Transverse colon (tissue), 4 donors: Measurements from ENCODE around the gene EEPD1. TPM values are rescaled to one million over a fixed set of nuclear protein-coding genes. Genes with fewer than 3 reads are reported as not detected.
"Not testable (repeated sequence)": the region's sequence is repeated elsewhere in the genome, so short reads cannot be mapped to it uniquely, and the experiment has no call there.

Experiments used
- DNase-seq: peaks from one replicate; pipeline ENCODE4 v3.0.0-alpha.2; 2019
- H3K27ac ChIP-seq, 4 donors: fragments of 200-600 bp; sonication (generic); 2 replicates each; pipeline ENCODE4 v1.5.1; 2016 to 2018; ENCODE audit warnings: inconsistent platforms in 4 of 4
- H3K27me3 ChIP-seq: fragments of 200-600 bp; sonication (generic); 2 replicates; pipeline ENCODE4 v1.5.1; 2017; ENCODE audit warnings: inconsistent platforms
- H3K36me3 ChIP-seq, 4 donors: fragments of 200-600 bp; sonication (generic); 2 replicates each; pipeline ENCODE4 v1.5.1; 2017 to 2019; ENCODE audit warnings: inconsistent platforms in 4 of 4
- H3K4me1 ChIP-seq, 4 donors: fragments of 200-600 bp; sonication (generic); 2 replicates each; pipeline ENCODE4 v1.5.1; 2017 to 2020; ENCODE audit warnings: inconsistent platforms in 4 of 4
- H3K4me3 ChIP-seq, 4 donors: fragments of 200-600 bp; sonication (generic); 1 replicate in 1 of 4; 2 replicates in 3 of 4; pipeline versions ENCODE4 v1.5.1 to v1.6.1; 2017 to 2019; ENCODE audit warnings: inconsistent platforms in 4 of 4
- H3K9me3 ChIP-seq, 2 donors: fragments of 200-600 bp; sonication (generic); 2 replicates each; pipeline ENCODE4 v1.5.1; 2017 to 2019; ENCODE audit warnings: inconsistent platforms in 2 of 2
- EP300 ChIP-seq: sonication (generic); formaldehyde crosslinking; IDR thresholded peaks from one replicate; pipeline ENCODE4 v1.6.1; 2017; ENCODE audit warnings: antibody characterized with exemption, low read depth
- POLR2A ChIP-seq: fragments of 450-650 bp; IDR thresholded peaks from one replicate; pipeline ENCODE4 v1.6.1; 2016; ENCODE audit warnings: antibody characterized with exemption, mild to moderate bottlenecking, moderate library complexity
- POLR2AphosphoS5 ChIP-seq, 3 donors: sonication (generic); formaldehyde crosslinking; IDR thresholded peaks; one replicate each; pipeline ENCODE4 v1.6.1; 2016; ENCODE audit warnings: antibody characterized with exemption in 3 of 3
- WGBS, 2 donors: methylation state at CpG; one replicate each; pipeline ENCODE4 v1.1.5; 2018; ENCODE audit warnings: low coverage in 1 of 2; 5-methylcytosine and 5-hydroxymethylcytosine counted together
- in situ Hi-C, 4 donors: fragments of 200-750 bp; cut with MboI; loops; one replicate each; pipeline versions ENCODE4 v1.15.0 to v1.15.1; 2017; ENCODE audit warnings: low sequenced_read_pairs in 3 of 4, low pct_ligation_motif_present in 1 of 4, low pct_unique_long_range_greater_than_20kb in 1 of 4
- intact Hi-C: fragments of 100-400 bp; cut with DNase I; formaldehyde crosslinking; loops from one replicate; pipeline ENCODE4 v1.15.1; 2023; ENCODE audit warnings: low total_unique reads
- total RNA-seq, 4 donors: library from RNA; depleted of rRNA; stranded (reverse); fragments of >200 nt; gene quantifications; one replicate each; pipeline ENCODE4 v1.1.0, GENCODE V29; 2016
- TF ChIP-seq, protein P1 (sequence below), 5 experiments: fragments of 200-600 bp in 3 of 5; fragments of 450-650 bp in 2 of 5; sonication (generic) in 3 of 5; IDR thresholded peaks; 1 replicate in 2 of 5; 2 replicates in 3 of 5; pipeline ENCODE4 v1.5.1; 2016 to 2017; ENCODE audit warnings: antibody characterized with exemption in 5 of 5, inconsistent platforms in 3 of 5, mild to moderate bottlenecking in 2 of 5, moderate library complexity in 1 of 5

The EEPD1 gene
- total RNA-seq, 4 donors from 2014 or later, result 16.2 to 36.2 (median 25.2) TPM

- intact Hi-C loops (no loop called here), in situ Hi-C loops (loop anchor here in 3 of 4 donors (10.0 to 25.0 kb wide), 2 partner anchors 321 to 603 kb away; no protein-coding TSS in a partner anchor)
- 48 to 71% methylated on average over 5 to 9 of the region's 9 CpGs for WGBS, 2 donors
- Histone ChIP-seq H3K36me3 (no peaks in the 10 kb centered on the region), H3K27me3 (no peaks in the 10 kb centered on the region), H3K27ac (no peak overlapping the region), H3K4me1 (peaks cover 0 to 14% (median 4%) of the 10 kb centered on the region in 4 donors), H3K4me3 (no peak overlapping the region), H3K9me3 (no peaks in the 10 kb centered on the region)
- DNase-seq, result no peak
- TF ChIP-seq POLR2A (no peak), POLR2AphosphoS5 (IDR thresholded peaks at IDR 0.05) (no peak), EP300 (no peak)
- TF ChIP-seq, protein P1, sequence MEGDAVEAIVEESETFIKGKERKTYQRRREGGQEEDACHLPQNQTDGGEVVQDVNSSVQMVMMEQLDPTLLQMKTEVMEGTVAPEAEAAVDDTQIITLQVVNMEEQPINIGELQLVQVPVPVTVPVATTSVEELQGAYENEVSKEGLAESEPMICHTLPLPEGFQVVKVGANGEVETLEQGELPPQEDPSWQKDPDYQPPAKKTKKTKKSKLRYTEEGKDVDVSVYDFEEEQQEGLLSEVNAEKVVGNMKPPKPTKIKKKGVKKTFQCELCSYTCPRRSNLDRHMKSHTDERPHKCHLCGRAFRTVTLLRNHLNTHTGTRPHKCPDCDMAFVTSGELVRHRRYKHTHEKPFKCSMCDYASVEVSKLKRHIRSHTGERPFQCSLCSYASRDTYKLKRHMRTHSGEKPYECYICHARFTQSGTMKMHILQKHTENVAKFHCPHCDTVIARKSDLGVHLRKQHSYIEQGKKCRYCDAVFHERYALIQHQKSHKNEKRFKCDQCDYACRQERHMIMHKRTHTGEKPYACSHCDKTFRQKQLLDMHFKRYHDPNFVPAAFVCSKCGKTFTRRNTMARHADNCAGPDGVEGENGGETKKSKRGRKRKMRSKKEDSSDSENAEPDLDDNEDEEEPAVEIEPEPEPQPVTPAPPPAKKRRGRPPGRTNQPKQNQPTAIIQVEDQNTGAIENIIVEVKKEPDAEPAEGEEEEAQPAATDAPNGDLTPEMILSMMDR (IDR thresholded peaks at IDR 0.05), result no peak
Observed at GRCh38 chr7:36315309-36315944, 162.4 kb downstream of the EEPD1 start.

- Histone ChIP-seq H3K9me3 (no peaks in the 10 kb centered on the region), H3K4me3 (no peak overlapping the region), H3K4me1 (peaks cover 0 to 14% (median 4%) of the 10 kb centered on the region in 4 donors), H3K36me3 (no peaks in the 10 kb centered on the region), H3K27me3 (no peaks in the 10 kb centered on the region), H3K27ac (no peak overlapping the region)
- intact Hi-C loops, result no loop called here
- no peak for TF ChIP-seq EP300
- TF ChIP-seq, protein P1 (IDR thresholded peaks at IDR 0.05), result no peak
- no peak for TF ChIP-seq POLR2A
- TF ChIP-seq POLR2AphosphoS5 (IDR thresholded peaks at IDR 0.05), result no peak
- no peak for DNase-seq
- 93 to 96% methylated on average over 7 of the region's 7 CpGs for WGBS, 2 donors
- in situ Hi-C loops, result loop anchor here in 3 of 4 donors (10.0 to 25.0 kb wide), 2 partner anchors 322 to 604 kb away; no protein-coding TSS in a partner anchor
Observed at GRCh38 chr7:36316319-36316718, 163.3 kb downstream of the EEPD1 start.

- no peaks in the 10 kb centered on the region for H3K9me3 ChIP-seq
- no peak overlapping the region for H3K4me3 ChIP-seq
- 90% methylated on average over 1 of the region's 1 CpG; no CpG with 5 or more reads in 1 of the 2 donors for WGBS, 2 donors
- TF ChIP-seq, protein P1 (IDR thresholded peaks at IDR 0.05), result no peak
- TF ChIP-seq POLR2AphosphoS5 (IDR thresholded peaks at IDR 0.05) (no peak), POLR2A (no peak), EP300 (no peak)
- intact Hi-C loops (no loop called here), in situ Hi-C loops (loop anchor here in 3 of 4 donors (10.0 to 25.0 kb wide), 2 partner anchors 322 to 605 kb away; no protein-coding TSS in a partner anchor)
- no peak overlapping the region for H3K27ac ChIP-seq
- no peaks in the 10 kb centered on the region for H3K27me3 ChIP-seq
- DNase-seq, result no peak
- H3K4me1 ChIP-seq, result peaks cover 0 to 14% (median 4%) of the 10 kb centered on the region in 4 donors
- H3K36me3 ChIP-seq, result no peaks in the 10 kb centered on the region
Observed at GRCh38 chr7:36317276-36317675, 164.2 kb downstream of the EEPD1 start.

DNA sequence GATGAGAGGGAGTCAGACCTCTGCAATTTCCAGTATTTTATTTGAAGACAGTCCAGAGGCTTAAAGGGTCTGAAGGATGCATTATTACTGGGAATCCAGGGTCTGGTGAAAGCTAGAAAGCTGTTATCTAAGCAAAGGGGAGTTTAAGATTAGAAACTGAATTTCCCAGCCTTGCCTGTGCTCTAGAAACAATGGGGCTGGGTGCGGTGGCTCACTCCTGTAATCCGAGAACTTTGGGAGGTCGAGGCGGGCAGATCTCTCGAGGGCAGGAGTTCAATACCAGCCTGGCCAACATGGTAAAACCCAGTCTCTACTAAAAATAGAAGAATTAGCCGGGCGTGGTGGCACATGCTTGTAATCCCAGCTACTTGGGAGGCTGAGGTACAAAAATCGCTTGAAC is 165.1 kb downstream of the EEPD1 start:
- Histone ChIP-seq H3K36me3 (no peaks in the 10 kb centered on the region), H3K4me3 (no peak overlapping the region), H3K9me3 (no peaks in the 10 kb centered on the region), H3K27ac (no peak overlapping the region), H3K4me1 (peaks cover 0 to 14% (median 3%) of the 10 kb centered on the region in 4 donors), H3K27me3 (no peaks in the 10 kb centered on the region)
- intact Hi-C loops (no loop called here), in situ Hi-C loops (loop anchor here in 3 of 4 donors (10.0 to 25.0 kb wide), 2 partner anchors 323 to 606 kb away; no protein-coding TSS in a partner anchor)
- no peak for DNase-seq
- no peak for TF ChIP-seq POLR2A
- TF ChIP-seq EP300, result no peak
- TF ChIP-seq, protein P1 (IDR thresholded peaks at IDR 0.05), result no peak
- no peak for TF ChIP-seq POLR2AphosphoS5 (IDR thresholded peaks at IDR 0.05)
- 67 to 100% methylated on average over 1 to 8 of the region's 8 CpGs for WGBS, 2 donors

DNA sequence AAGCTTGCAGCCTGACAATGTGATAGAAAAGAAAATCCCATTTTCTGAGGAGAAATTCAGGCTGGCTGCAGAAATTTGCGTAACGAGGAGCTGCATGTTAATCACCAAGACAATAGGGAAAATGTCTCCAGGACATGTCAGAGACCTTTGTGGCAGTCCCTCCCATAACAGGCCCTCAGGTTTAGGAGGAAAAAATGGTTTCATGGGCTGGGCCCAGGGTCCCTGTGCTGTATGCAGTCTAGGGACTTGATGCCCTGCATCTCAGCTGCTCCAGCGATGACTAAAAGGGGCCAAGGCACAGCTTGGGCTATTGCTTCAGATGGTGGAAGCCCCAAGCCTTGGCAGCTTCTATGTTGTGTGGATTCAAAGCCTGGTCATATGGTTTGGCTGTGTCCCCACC is 168.2 kb downstream of the EEPD1 start:
- H3K36me3 ChIP-seq, intact Hi-C loops, H3K27me3 ChIP-seq, H3K4me3 ChIP-seq, H3K9me3 ChIP-seq, H3K4me1 ChIP-seq, H3K27ac ChIP-seq, DNase-seq: not testable (repeated sequence)
- 100% methylated on average over 1 to 3 of the region's 3 CpGs for WGBS, 2 donors
- in situ Hi-C loops, result loop anchor here in 1 of 4 donors (25.0 kb wide), 1 partner anchor 609 kb away; no protein-coding TSS in a partner anchor
